ENCODE measurements around the gene CDKAL1. TPM values are rescaled to one million over a fixed set of nuclear protein-coding genes. Genes with fewer than 3 reads are reported as not detected.
"Not testable (repeated sequence)": the region's sequence is repeated elsewhere in the genome, so short reads cannot be mapped to it uniquely, and the experiment has no call there.

Gene CDKAL1
- total and polyA plus RNA-seq, 11 donors, result 3.2 to 14.3 (median 9.3) TPM

DNA sequence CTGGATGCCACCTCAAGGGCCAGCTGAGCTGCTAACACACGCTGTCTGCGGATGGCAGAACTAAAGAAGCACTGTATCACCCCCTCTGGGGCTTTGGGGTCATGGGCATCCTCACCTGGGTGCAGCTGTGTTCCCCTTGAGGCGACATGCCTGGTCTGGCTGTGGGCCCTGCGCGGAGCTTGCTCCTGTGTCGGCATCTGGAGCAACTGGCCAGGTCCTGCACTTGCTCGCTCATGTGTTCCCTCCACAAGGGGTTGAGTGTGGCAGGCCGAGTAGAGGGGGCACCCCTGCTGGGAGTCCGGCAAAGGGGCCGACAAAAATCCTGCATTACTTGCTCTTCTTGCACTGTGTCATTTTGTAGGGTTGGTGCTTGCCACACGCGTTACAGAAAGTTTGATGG, 189.0 kb downstream of the CDKAL1 start:
- intact Hi-C loops (cut with DNase I), result no loop called here
- ATAC-seq (no peak), DNase-seq (peak in 1 of 5 donors; percentile 33)
- Histone ChIP-seq H3K4me1 (no peaks in the 10 kb centered on the region), H3K27ac (no peak overlapping the region), H3K4me3 (no peak overlapping the region), H3K27me3 (no peaks in the 10 kb centered on the region), H3K9me3 (peaks cover 0 to 5% (median 0%) of the 10 kb centered on the region in 12 donors), H3K36me3 (no peaks in the 10 kb centered on the region)
- no peak for TF ChIP-seq POLR2A (IDR thresholded peaks at IDR 0.05)
- TF ChIP-seq, protein P1, sequence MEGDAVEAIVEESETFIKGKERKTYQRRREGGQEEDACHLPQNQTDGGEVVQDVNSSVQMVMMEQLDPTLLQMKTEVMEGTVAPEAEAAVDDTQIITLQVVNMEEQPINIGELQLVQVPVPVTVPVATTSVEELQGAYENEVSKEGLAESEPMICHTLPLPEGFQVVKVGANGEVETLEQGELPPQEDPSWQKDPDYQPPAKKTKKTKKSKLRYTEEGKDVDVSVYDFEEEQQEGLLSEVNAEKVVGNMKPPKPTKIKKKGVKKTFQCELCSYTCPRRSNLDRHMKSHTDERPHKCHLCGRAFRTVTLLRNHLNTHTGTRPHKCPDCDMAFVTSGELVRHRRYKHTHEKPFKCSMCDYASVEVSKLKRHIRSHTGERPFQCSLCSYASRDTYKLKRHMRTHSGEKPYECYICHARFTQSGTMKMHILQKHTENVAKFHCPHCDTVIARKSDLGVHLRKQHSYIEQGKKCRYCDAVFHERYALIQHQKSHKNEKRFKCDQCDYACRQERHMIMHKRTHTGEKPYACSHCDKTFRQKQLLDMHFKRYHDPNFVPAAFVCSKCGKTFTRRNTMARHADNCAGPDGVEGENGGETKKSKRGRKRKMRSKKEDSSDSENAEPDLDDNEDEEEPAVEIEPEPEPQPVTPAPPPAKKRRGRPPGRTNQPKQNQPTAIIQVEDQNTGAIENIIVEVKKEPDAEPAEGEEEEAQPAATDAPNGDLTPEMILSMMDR (IDR thresholded peaks at IDR 0.05), result no peak
- WGBS, 4 donors, result 97 to 100% (median 98%) methylated on average over 10 to 12 of the region's 12 CpGs

- no peak overlapping the region for H3K4me3 ChIP-seq
- H3K9me3 ChIP-seq, result peaks cover 0 to 5% (median 0%) of the 10 kb centered on the region in 12 donors
- no peak overlapping the region for H3K27ac ChIP-seq
- no peak for TF ChIP-seq POLR2A (IDR thresholded peaks at IDR 0.05)
- TF ChIP-seq, protein P1 (IDR thresholded peaks at IDR 0.05), result no peak
- no peaks in the 10 kb centered on the region for H3K36me3 ChIP-seq
- no peaks in the 10 kb centered on the region for H3K4me1 ChIP-seq
- ATAC-seq (no peak), DNase-seq (no peak)
- WGBS, 4 donors, result 88 to 98% (median 89%) methylated on average over 6 of the region's 6 CpGs
- H3K27me3 ChIP-seq, result no peaks in the 10 kb centered on the region
- intact Hi-C loops (cut with DNase I), result no loop called here
These were observed 190.4 kb downstream of the CDKAL1 start for GRCh38 chr6:20724443-20725190.

GRCh38 chr6:20725235-20725634, 191.0 kb downstream of the CDKAL1 start:
- DNase-seq; ATAC-seq; intact Hi-C loops (cut with DNase I); H3K36me3 ChIP-seq; H3K27me3 ChIP-seq; H3K9me3 ChIP-seq; H3K4me3 ChIP-seq; H3K27ac ChIP-seq; H3K4me1 ChIP-seq: not testable (repeated sequence)
- 95 to 100% (median 98%) methylated on average over 3 of the region's 3 CpGs for WGBS, 4 donors

- intact Hi-C loops (cut with DNase I), result no loop called here
- DNase-seq (no peak), ATAC-seq (no peak)
- no peak for TF ChIP-seq POLR2A (IDR thresholded peaks at IDR 0.05)
- TF ChIP-seq, protein P1 (IDR thresholded peaks at IDR 0.05), result no peak
- Histone ChIP-seq H3K36me3 (no peaks in the 10 kb centered on the region), H3K4me3 (no peak overlapping the region), H3K27me3 (no peaks in the 10 kb centered on the region), H3K4me1 (no peaks in the 10 kb centered on the region), H3K9me3 (no peaks in the 10 kb centered on the region), H3K27ac (no peak overlapping the region)
- 87 to 100% (median 94%) methylated on average over 1 of the region's 1 CpG for WGBS, 4 donors
These were observed 194.8 kb downstream of the CDKAL1 start for GRCh38 chr6:20729086-20729485.

- ATAC-seq; DNase-seq; H3K36me3 ChIP-seq; H3K4me3 ChIP-seq; H3K27ac ChIP-seq; H3K4me1 ChIP-seq; H3K9me3 ChIP-seq; intact Hi-C loops (cut with DNase I); H3K27me3 ChIP-seq: not testable (repeated sequence)
- 91 to 92% (median 91%) methylated on average over 8 of the region's 8 CpGs for WGBS, 4 donors
These were observed 198.1 kb downstream of the CDKAL1 start for GRCh38 chr6:20732362-20732761.
